CD8-positive, alpha-beta memory T cell (primary cell): ENCODE results near the gene UBXN1. TPM values are rescaled to one million over a fixed set of nuclear protein-coding genes. Genes with fewer than 3 reads are reported as not detected.
"Not testable (repeated sequence)": the region's sequence is repeated elsewhere in the genome, so short reads cannot be mapped to it uniquely, and the experiment has no call there.

Experiments used
- CTCF ChIA-PET: fragments of 350-600 bp; sonication (Branson Sonifier 250); formaldehyde crosslinking; loops from one replicate; lab custom pipeline; 2021; ENCODE audit warnings: antibody characterized with exemption; lab: Charles Lee
- POLR2A ChIA-PET: fragments of 350-600 bp; sonication (Branson Sonifier 250); formaldehyde crosslinking; loops from one replicate; lab custom pipeline; 2021; ENCODE audit warnings: antibody characterized with exemption; lab: Charles Lee
- DNase-seq, 5 donors: peaks; one replicate each; pipeline versions ENCODE4 v3.0.0 to v3.0.0-alpha.2; 2020 to 2022; ENCODE audit warnings: mixed read lengths in 1 of 5
- H3K27ac ChIP-seq: one replicate; pipeline ENCODE4 v1.7.0; 2013; ENCODE audit warnings: low read depth, mild to moderate bottlenecking, low read length, moderate library complexity
- H3K27me3 ChIP-seq: 2 replicates; pipeline ENCODE4 v1.7.0; 2013; ENCODE audit warnings: low read length, mild to moderate bottlenecking; ENCODE audit not compliant: insufficient read depth, poor library complexity, severe bottlenecking
- H3K36me3 ChIP-seq: 2 replicates; pipeline ENCODE4 v1.7.0; 2013; ENCODE audit warnings: mild to moderate bottlenecking, low read length, moderate library complexity; ENCODE audit not compliant: insufficient read depth
- H3K4me1 ChIP-seq: 2 replicates; pipeline ENCODE4 v1.7.0; 2013; ENCODE audit warnings: mild to moderate bottlenecking, low read length, moderate library complexity; ENCODE audit not compliant: insufficient read depth
- H3K4me3 ChIP-seq: 2 replicates; pipeline ENCODE4 v1.7.0; 2013; ENCODE audit warnings: mild to moderate bottlenecking, low read length
- H3K9me3 ChIP-seq: 2 replicates; pipeline ENCODE4 v1.7.0; 2013; ENCODE audit warnings: mild to moderate bottlenecking, low read length
- H3K27ac Mint-ChIP-seq, 8 donors: one replicate each; pipeline ENCODE4 v1.8.0; 2020 to 2021; ENCODE audit warnings: mixed read lengths in 8 of 8, mild to moderate bottlenecking in 6 of 8, inconsistent platforms in 3 of 8, moderate library complexity in 3 of 8
- H3K27me3 Mint-ChIP-seq, 2 donors: one replicate each; pipeline ENCODE4 v1.8.0; 2020 to 2021; ENCODE audit warnings: mixed read lengths in 2 of 2, mild to moderate bottlenecking in 1 of 2, moderate library complexity in 1 of 2
- H3K36me3 Mint-ChIP-seq, 3 donors: one replicate each; pipeline ENCODE4 v1.8.0; 2020 to 2021; ENCODE audit warnings: mixed read lengths in 3 of 3, inconsistent platforms in 1 of 3, mild to moderate bottlenecking in 1 of 3
- H3K4me1 Mint-ChIP-seq, 3 donors: one replicate each; pipeline ENCODE4 v1.8.0; 2020 to 2021; ENCODE audit warnings: mixed read lengths in 3 of 3, inconsistent platforms in 1 of 3, mild to moderate bottlenecking in 1 of 3
- H3K4me3 Mint-ChIP-seq, 7 donors: one replicate each; pipeline ENCODE4 v1.8.0; 2020 to 2021; ENCODE audit warnings: mixed read lengths in 7 of 7, mild to moderate bottlenecking in 6 of 7, moderate library complexity in 4 of 7, inconsistent platforms in 2 of 7
- H3K9me3 Mint-ChIP-seq, 5 donors: one replicate each; pipeline ENCODE4 v1.8.0; 2020 to 2022; ENCODE audit warnings: mixed read lengths in 5 of 5, mild to moderate bottlenecking in 3 of 5, moderate library complexity in 2 of 5, inconsistent platforms in 1 of 5
- polyA plus RNA-seq: library from polyadenylated mRNA; unstranded; fragments of 300-500 nt; fragmentation: Illumina TruSeq; gene quantifications from one replicate; pipeline ENCODE4 v1.2.3, GENCODE V29; 2021
- total RNA-seq, 2 experiments: library from RNA; stranded (reverse); gene quantifications; one replicate each; pipeline ENCODE4 v1.2.3, GENCODE V29; 2021

Gene UBXN1
- total and polyA plus RNA-seq, 3 experiments from 2014 or later: 142 to 164 (median 143) TPM

GRCh38 chr11:62707277-62707861, 28.5 kb upstream of the UBXN1 start, which contains the start of the genes BSCL2 and GNG3:
Gene BSCL2, minus strand, starts transcription at chr11:62707424. Its CDS starts 229 bp downstream, at chr11:62707195.
Gene GNG3, plus strand, starts transcription at chr11:62707676. Its CDS starts 620 bp downstream, at chr11:62708296.
- H3K4me3 ChIP-seq: peak within 1 kb of the TSS; percentile 91
- H3K4me3 Mint-ChIP-seq: peak within 1 kb of the TSS; percentile 90 to 100 (median 93)
- H3K4me1 Mint-ChIP-seq: peaks cover 39 to 53% (median 45%) of the 10 kb centered on the region in 3 donors
- no peaks in the 10 kb centered on the region for H3K9me3 Mint-ChIP-seq
- H3K27ac ChIP-seq: peak within 1 kb of the TSS; percentile 88
- H3K36me3 Mint-ChIP-seq: peaks cover 3 to 28% (median 5%) of the 10 kb centered on the region in 3 donors
- peaks cover 9% of the 10 kb centered on the region for H3K36me3 ChIP-seq
- no peaks in the 10 kb centered on the region for H3K9me3 ChIP-seq
- ChIA-PET CTCF (interaction anchor here (0.8 to 5.3 kb wide), 7 partner anchors 13 to 283 kb away, joined by 3 to 33 read pairs (median 4); partner anchors contain the start of gene TMEM179B), POLR2A (interaction anchor here (0.6 to 4.9 kb wide), 9 partner anchors 19 to 117 kb away, joined by 3 to 42 read pairs (median 7); partner anchors contain the start of genes C11orf98, CSKMT, GANAB and HNRNPUL2)
- H3K27ac Mint-ChIP-seq: peak within 1 kb of the TSS; percentile 95 to 99 (median 98)
- no peaks in the 10 kb centered on the region for H3K27me3 ChIP-seq
- DNase-seq: no peak
- peaks cover 48% of the 10 kb centered on the region for H3K4me1 ChIP-seq
- no peaks in the 10 kb centered on the region for H3K27me3 Mint-ChIP-seq

- POLR2A ChIA-PET: interaction anchor here (0.9 to 3.5 kb wide), 12 partner anchors 20 to 151 kb away, joined by 3 to 17 read pairs (median 6); partner anchors contain the start of genes C11orf98, CSKMT, HNRNPUL2 and LBHD1
- H3K36me3 ChIP-seq: peaks cover 6% of the 10 kb centered on the region
- no peaks in the 10 kb centered on the region for H3K27me3 ChIP-seq
- H3K9me3 ChIP-seq: no peaks in the 10 kb centered on the region
- Mint-ChIP-seq H3K27me3 (no peaks in the 10 kb centered on the region), H3K27ac (peak overlapping the region; percentile 49 to 99 (median 82)), H3K36me3 (peaks cover 3 to 27% (median 4%) of the 10 kb centered on the region in 3 donors), H3K9me3 (no peaks in the 10 kb centered on the region), H3K4me3 (peak overlapping the region; percentile 70 to 91 (median 87)), H3K4me1 (peaks cover 36 to 49% (median 41%) of the 10 kb centered on the region in 3 donors)
- CTCF ChIA-PET: interaction anchor here (1.0 to 5.3 kb wide), 10 partner anchors 12 to 282 kb away, joined by 3 to 33 read pairs (median 4); partner anchors contain the start of genes C11orf98, CSKMT, TMEM179B and TTC9C
- DNase-seq: no peak
- peaks cover 48% of the 10 kb centered on the region for H3K4me1 ChIP-seq
- H3K27ac ChIP-seq: peak overlapping the region; percentile 13
- H3K4me3 ChIP-seq: peak overlapping the region; percentile 82
Measured at GRCh38 chr11:62706850-62707247, 28.0 kb upstream of the UBXN1 start.

DNA sequence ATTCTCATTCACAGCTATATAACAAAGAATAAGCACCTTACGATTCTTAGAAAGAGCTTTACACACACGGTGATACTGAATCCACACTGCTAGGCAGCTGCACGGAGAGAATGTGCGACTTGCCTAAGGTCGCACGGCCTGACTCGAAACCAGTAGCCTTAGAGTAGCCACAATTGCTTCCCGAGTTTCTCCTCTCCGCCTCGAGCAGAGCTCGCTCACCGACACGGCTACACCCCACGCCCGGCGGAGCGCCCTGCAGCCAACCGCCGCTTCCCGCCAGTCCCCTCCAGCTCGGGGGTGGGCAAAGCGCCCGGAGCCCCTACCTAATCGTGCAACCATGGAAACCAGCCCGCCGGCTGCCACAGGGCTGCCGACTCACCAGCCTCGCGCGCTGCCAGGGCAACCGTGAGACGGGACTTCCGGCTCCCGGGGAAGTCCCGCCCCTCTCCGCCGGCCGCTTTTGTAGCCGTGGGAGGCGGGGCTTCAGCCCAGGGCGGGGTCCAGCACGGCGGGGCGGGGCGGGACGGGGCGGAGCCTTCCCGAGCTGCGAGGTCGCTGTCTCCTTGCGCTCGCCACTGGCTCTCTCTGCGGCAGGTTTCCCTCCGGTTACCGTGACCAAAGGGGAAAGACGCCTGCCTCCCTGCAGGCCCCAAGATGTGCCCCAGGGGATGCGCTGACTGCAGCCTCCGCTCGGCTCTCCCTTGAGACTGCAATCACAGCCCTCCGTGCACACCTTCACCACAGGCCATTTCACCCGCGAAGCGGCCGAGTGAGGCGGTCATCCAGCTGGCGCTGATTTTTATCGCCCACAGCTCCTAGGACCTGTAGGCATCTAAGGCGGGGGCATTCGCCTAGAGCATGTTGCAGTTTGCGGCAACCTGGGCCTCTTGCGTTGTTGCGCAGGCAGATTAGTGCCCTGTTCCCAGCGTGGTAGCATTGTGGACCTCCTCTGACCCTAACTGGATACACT, 27.3 kb upstream of the UBXN1 start:
- Mint-ChIP-seq H3K27ac (peak overlapping the region; percentile 92 to 99 (median 94)), H3K4me1 (peaks cover 36 to 49% (median 41%) of the 10 kb centered on the region in 3 donors), H3K4me3 (peak overlapping the region; percentile 86 to 95 (median 89)), H3K36me3 (peaks cover 3 to 26% (median 4%) of the 10 kb centered on the region in 3 donors), H3K9me3 (no peaks in the 10 kb centered on the region), H3K27me3 (no peaks in the 10 kb centered on the region)
- Histone ChIP-seq H3K4me3 (peak overlapping the region; percentile 88), H3K9me3 (no peaks in the 10 kb centered on the region), H3K4me1 (peaks cover 48% of the 10 kb centered on the region), H3K27ac (peak overlapping the region; percentile 95), H3K36me3 (no peaks in the 10 kb centered on the region), H3K27me3 (no peaks in the 10 kb centered on the region)
- CTCF ChIA-PET: interaction anchor here (0.8 to 5.3 kb wide), 9 partner anchors 11 to 281 kb away, joined by 3 to 33 read pairs (median 3); partner anchors contain the start of genes C11orf98, CSKMT, LRRN4CL and TTC9C
- DNase-seq: peak; percentile 92 to 98 (median 95)
- POLR2A ChIA-PET: interaction anchor here (0.8 to 2.1 kb wide), 15 partner anchors 21 to 150 kb away, joined by 3 to 17 read pairs (median 4); partner anchors contain the start of genes C11orf98, CSKMT, HNRNPUL2 and LBHD1

DNA sequence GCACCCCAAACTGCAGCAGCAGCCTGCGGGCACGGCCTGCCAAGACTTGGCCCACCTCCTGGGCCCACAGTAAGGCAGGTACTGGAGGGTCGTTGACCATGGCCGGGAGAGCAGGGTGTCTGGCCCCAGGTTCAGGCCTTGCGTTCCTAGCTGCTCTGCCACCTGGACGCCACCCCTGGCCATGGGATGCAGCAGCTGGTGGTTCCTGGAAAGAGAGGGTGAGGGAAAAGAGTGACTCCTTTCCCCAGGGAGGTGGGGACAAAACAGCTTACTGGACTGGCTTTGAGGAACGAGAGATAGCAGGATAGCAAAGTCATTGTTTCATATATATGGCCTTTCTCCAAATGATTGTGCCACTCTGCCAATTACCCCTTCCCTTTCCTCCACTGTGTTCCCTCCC, 26.5 kb upstream of the UBXN1 start:
- H3K27ac ChIP-seq: peak overlapping the region; percentile 95
- Mint-ChIP-seq H3K27me3 (no peaks in the 10 kb centered on the region), H3K27ac (peak overlapping the region; percentile 92 to 99 (median 94)), H3K4me3 (peak overlapping the region; percentile 86 to 95 (median 89)), H3K4me1 (peaks cover 36 to 49% (median 41%) of the 10 kb centered on the region in 3 donors), H3K9me3 (no peaks in the 10 kb centered on the region), H3K36me3 (peaks cover 3 to 25% (median 4%) of the 10 kb centered on the region in 3 donors)
- ChIA-PET CTCF (interaction anchor here (0.8 to 5.3 kb wide), 7 partner anchors 11 to 280 kb away, joined by 3 to 33 read pairs (median 3); partner anchors contain the start of genes C11orf98, CSKMT, LRRN4CL and ZBTB3), POLR2A (interaction anchor here (0.8 to 2.1 kb wide), 10 partner anchors 21 to 150 kb away, joined by 3 to 17 read pairs (median 4); partner anchors contain the start of genes HNRNPUL2, LBHD1, UQCC3 and ZBTB3)
- H3K27me3 ChIP-seq: no peaks in the 10 kb centered on the region
- H3K36me3 ChIP-seq: no peaks in the 10 kb centered on the region
- no peaks in the 10 kb centered on the region for H3K9me3 ChIP-seq
- peaks cover 45% of the 10 kb centered on the region for H3K4me1 ChIP-seq
- H3K4me3 ChIP-seq: peak overlapping the region; percentile 88
- DNase-seq: no peak

DNA sequence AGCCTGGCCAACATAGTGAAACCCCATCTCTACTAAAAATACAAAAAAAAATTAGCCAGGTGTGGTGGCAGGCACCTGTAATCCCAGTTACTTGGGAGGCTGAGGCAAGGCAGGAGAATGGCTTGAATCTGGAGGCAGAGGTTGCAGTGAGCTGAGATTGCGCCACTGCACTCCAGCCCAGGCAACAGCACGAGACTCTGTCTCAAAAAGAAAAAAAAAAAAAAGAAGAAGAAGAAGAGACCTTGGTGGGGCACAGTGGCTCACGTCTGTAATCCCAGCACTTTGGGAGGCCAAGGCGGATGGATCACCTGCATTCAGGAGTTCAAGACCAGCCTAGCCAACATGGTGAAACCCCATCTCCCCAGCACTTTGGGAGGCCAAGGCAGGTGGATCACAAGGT, 25.0 kb upstream of the UBXN1 start:
- Mint-ChIP-seq H3K36me3 (peaks cover 3 to 15% (median 4%) of the 10 kb centered on the region in 3 donors), H3K4me1 (peaks cover 23 to 36% (median 31%) of the 10 kb centered on the region in 3 donors), H3K27ac (peak overlapping the region in 2 of 8 donors; percentile 27 to 74), H3K4me3 (peak overlapping the region in 1 of 7 donors; percentile 52)
- not testable (repeated sequence) for H3K27me3 ChIP-seq, H3K27ac ChIP-seq, H3K36me3 ChIP-seq, H3K4me3 ChIP-seq, DNase-seq, H3K27me3 Mint-ChIP-seq, H3K9me3 ChIP-seq, H3K9me3 Mint-ChIP-seq
- peaks cover 35% of the 10 kb centered on the region for H3K4me1 ChIP-seq
- POLR2A ChIA-PET: interaction anchor here (0.6 to 1.3 kb wide), 3 partner anchors 14 to 1262 kb away, joined by 3 to 8 read pairs (median 3); partner anchors contain the start of genes HNRNPUL2 and LRRN4CL
- CTCF ChIA-PET: interaction anchor here (0.7 to 5.3 kb wide), 3 partner anchors 9 to 51 kb away, joined by 3 to 33 read pairs (median 3); no protein-coding TSS in a partner anchor

DNA sequence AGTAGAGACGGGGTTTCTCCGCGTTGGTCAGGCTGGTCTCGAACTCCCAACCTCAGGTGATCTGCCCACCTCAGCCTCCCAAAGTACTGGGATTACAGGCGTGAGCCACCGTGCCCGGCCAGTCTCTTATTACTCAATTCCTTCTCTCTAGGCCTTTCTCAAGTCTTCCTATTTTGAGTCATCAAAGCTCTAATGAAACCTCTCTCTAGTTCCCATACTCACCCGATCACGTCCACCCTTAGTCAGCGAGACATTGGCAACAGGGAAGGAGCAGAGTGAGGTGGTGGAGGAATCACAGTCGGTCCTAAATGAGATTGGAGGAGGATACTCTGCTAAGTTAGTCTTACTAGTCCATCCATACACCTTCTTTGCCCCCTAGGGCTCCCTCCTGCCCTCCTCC, 23.4 kb upstream of the UBXN1 start:
- Histone ChIP-seq H3K27ac (no peak overlapping the region), H3K27me3 (no peaks in the 10 kb centered on the region), H3K4me1 (peaks cover 18% of the 10 kb centered on the region), H3K4me3 (no peak overlapping the region), H3K9me3 (no peaks in the 10 kb centered on the region), H3K36me3 (no peaks in the 10 kb centered on the region)
- no peak for DNase-seq
- H3K27ac Mint-ChIP-seq: peak overlapping the region in 1 of 8 donors; percentile 1
- peaks cover 3 to 16% (median 4%) of the 10 kb centered on the region in 3 donors for H3K36me3 Mint-ChIP-seq
- no peaks in the 10 kb centered on the region for H3K9me3 Mint-ChIP-seq
- no peaks in the 10 kb centered on the region for H3K27me3 Mint-ChIP-seq
- POLR2A ChIA-PET: interaction anchor here (0.5 to 1.0 kb wide), 2 partner anchors 49 to 84 kb away, joined by 5 read pairs; no protein-coding TSS in a partner anchor
- CTCF ChIA-PET: interaction anchor here (1.3 to 3.0 kb wide), 3 partner anchors 23 to 277 kb away, joined by 4 to 11 read pairs (median 5); partner anchors contain the start of genes TUT1 and UBXN1
- H3K4me1 Mint-ChIP-seq: peaks cover 11 to 21% (median 20%) of the 10 kb centered on the region in 3 donors
- no peak overlapping the region for H3K4me3 Mint-ChIP-seq
